ENCODE measurements around the gene MAP1A.
A peak's percentile ranks its signal among the peaks of the same experiment; 100 is the strongest.

The MAP1A gene

DNA sequence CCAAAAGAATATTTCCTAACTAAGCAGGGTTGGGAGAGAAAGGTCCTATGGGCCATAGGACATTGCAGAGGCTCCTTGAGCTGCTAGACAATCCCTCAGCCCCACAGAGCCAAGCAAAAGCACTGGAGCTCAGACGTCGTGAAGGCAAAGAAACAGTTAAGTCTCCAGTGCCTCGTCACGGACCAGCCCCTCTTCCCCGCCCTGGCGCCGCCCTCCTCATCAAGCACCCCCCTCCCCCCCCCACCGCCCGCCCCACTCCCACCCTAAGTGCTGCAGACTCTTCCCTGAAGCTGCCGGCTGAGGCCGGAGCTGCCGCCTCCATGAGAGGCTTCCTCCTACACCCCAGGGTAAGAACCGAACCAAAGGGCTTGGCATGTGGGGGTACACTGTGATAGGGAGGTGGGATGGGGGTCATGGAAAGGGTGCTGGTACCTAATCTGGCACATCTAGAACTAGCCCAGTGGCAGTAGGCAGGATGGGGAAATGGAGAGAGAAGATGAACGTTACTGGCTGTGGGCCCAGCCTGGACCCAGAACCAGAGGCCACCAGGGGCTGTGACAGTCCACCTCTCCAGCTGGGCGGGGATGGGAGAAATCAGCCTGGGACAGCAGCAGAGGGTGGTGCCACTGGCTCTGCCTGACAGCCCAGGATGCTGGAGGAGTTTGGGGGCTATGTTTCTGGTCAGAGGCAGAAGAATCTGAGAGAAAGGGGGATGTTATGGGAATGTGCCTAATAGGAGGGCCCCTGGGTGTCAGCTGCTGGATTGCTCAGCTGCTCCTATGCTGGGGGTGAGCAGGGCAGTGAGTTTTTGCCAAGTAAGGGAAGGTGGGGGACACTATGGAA lies at the start of gene MAP1A:
MAP1A (plus strand) TSS at position 255 of the 843 bp plus-strand sequence. CDS start 3,866 bp downstream, outside the sequence.
- peak; percentile 90 for DNase-seq

DNA sequence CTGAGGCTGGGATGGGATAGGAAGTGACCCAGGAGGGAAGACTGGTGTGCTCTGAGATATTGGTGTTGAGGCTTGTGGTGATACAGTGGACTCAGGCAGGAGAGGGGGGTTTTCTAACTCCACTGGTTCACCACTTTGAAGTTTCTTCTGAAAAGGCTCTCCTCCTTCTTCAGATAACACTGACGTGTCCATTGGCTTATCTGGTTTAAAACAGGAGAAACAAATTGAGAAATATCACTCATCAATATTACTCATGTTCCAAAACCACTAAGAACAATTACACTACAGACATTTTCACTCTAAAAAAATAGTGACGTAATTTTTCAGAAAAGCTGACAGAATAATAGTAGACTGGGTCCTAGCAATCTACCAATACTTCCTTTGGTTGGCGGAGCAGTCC lies 47.5 kb upstream of the MAP1A start:
- no peak for DNase-seq

DNA sequence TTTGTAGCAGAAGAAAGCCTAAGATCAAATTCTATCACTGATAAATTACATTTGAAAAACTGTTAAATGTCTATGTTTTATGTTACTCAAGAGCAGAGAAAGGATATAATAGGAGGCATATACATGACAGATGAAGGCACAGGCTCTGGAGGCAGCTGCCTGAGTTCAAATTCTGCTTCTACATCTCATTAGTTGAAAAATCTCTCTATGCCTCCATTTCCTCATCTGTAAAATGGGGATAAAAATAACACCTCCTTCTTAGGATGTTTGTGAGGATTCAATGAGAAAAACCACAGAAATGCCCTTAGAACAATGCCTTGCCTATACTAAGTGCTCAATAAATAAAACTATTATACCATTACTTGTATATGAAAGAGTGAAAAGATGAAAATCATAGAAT lies 45.4 kb upstream of the MAP1A start:
- DNase-seq = no peak

DNA sequence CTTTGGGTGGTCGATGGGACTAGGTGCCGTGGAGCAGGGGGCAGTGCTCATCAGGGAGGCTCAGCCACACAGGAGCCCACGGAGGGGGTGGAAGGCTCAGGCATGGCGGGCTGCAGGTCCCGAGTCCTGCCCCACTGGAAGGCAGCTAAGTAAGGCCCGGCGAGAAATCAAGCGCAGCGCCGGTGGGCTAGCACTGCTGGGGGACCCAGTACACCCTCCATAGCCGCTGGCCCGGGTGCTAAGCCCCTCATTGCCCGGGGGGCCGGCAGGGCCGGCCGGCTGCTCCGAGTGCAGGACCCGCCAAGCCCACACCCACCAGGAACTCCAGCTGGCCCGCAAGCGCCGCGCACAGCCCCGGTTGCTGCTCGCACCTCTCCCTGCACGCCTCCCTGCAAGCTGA lies 43.5 kb upstream of the MAP1A start:
- DNase-seq = no peak

DNA sequence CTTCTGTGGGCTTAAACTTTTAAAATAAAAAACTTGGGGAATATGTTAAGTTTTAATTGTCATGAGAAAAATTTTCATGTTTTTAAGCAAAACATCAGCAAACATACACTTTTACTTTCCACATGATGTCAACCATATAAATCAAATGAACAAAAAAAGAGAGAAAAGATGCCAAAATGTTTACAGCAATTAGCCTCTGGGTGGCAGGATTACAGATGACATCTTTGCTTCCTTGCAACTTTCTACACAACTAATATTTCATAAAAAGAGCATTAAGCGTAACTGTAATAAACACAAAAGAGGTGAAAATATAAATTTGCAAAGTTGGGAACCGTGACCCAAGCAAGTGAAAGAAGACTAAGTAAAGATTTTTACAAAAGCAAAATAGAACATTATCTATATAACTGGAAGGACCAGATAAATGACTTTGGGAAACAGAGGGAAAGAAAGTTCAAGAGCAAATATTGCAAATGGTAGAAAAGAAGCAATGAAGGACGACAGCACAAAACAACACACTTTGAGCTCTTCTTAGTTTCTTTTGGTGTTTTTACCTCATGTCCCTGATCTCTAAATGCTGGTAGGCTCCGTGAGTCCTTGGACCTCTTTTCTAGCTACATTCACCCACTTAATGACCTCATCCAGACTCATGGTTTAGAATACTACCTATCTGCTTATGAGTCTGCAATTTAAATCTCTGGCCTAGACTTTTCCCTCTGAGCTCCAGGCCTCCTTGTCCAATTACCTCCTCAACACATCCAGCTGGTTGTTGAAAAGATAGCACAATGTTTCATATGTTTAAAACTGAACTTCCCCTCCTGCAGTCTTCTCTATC lies 33.9 kb upstream of the MAP1A start:
- DNase-seq = peak; percentile 19

DNA sequence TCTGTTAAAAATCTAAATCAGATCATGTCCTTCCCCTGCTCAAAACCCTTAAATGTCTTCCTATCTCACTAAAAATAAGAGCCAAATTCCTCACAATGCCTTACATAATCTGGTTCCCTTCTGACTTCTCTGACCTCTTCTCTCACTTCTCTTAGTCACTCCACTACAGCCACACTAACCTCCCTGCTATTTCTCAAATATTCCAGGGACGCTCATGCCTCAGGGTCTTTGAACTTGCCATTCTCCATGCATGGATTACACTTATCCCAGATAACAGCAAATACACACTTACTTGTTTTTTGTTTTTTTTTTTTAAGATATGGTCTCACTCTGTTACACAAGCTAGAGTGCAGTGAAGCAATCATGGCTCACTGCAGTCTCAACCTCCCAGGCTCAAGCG lies 33.0 kb upstream of the MAP1A start:
- DNase-seq = no peak

DNA sequence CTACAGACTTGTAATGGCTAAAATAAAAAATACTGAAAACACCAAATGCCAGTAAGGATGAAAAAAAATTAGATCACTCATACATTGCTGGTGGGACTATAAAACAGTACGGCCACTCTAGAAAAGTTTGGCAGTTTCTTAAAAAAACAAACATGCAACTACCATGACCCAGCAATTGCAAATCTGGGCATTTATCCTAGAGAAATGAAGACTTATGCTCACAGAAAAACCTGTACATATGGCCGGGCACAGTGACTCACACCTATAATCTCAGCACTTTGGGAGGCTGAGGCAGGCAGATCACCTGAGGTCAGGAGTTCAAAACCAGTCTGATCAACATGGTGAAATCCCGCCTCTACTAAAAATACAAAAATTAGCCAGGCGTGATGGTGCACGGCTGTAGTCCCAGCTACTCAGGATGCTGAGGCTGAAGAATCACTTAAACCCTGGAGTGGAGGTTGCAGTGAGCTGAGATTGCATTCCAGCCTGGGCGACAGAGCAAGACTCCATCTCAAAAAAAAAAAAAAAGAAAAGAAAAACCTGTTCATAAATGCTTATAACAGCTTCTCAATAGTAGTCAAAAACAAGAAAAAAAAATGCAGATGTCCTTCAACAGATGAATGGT lies 30.0 kb upstream of the MAP1A start:
- no peak for DNase-seq

DNA sequence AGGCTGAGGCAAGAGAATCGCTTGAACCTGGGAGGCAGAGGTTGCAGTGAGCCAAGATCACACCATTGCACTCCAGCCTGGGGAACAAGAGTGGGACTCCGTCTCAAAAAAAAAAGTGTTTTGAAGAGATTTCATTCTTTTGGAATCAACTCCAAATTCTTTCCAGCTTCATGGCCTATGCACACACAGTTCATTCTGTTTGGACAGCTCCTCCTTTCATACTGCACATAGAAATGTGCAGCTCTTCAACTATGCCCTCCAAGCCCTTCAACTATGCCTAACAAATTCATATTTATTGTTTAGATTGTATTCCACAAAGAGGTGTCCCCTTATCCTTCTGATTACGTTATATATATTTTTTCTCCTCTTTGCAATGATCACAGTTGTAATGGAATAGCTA lies 28.6 kb upstream of the MAP1A start:
- DNase-seq = no peak

DNA sequence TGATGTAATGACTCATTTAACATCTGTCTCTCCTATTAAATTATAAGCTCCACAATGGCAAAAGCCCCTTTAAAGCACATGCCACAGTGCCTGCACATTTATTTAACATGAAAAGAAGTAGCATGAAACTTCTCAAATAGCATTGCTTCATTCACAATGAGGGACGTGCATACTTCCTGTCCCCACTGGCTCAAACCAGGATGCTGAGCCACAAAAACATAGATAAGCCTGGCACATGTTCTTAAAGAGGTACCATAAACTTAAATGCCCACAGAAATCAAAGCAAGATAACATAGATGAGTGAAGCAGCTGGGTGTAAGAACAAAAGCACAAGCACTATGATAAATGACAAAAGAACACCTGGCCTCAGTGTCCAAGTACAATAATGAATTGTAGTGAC lies 28.2 kb upstream of the MAP1A start:
- peak; percentile 32 for DNase-seq

DNA sequence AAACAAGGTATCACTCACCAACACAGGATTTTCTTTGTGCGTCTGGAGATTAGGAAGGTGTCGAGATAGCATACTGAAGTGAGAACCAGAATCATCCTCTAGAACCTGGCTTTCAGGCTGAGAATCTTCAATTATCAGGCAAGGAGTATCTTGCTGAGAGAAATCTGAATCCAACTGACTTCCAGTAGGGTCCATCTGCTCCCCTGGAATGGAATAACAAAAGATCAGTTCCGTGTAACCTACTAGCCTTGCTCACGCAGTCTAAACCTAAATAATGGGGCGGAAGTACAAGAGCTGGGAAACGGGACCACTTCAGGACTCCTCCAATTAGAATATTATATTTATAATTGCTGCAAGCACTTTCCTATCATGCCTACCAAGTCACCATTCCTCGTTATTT lies 25.1 kb upstream of the MAP1A start:
- DNase-seq = peak; percentile 64

DNA sequence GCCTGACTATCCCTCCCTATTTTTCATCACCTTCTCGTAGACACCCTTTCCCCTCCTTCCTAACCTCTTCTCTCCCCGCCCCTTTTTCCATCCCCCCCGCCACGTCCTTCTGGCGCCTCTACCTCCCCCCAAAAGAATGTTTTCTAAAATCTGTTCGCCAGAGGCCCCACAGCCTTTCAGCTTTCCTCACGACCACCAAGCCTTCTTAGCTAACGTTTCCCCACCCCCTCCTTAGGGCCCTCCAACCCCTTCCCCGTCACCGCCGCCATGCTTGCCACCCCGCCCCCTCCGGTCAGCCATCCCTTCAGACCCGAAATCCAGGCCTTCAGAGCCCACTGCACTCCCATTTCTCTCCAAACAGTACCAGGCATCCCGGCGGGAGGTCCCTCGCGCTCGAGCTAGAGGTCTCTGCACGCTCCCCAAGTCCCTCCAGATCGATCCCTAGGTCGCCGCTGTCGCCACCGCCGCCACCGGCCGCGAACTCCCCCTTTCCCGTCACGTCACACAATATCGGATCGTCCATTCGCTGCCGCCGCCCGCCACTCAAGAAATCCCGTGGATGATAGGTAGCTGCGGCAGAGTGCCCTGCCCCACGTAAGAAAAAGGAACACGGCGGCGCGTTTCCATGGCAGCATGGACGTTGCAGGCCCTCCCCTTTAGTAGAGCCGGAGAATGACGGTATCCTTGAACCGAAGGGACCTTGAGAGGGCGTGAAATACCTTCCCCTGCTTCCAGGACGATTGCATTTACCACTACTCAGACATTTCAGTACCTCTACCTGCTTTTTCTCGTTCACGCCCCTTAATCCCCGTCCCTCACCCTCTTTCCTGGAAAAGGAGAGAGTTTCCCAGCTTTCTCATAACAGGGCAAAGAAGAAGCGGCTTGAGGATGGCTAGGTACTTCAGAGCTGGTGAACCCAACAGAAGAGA lies 24.5 kb upstream of the MAP1A start, which contains the start of gene TP53BP1:
TP53BP1 (minus strand) TSS at position 484 of the 929 bp plus-strand sequence; CDS start at position 371, 113 bp downstream.
- peak; percentile 98 for DNase-seq

DNA sequence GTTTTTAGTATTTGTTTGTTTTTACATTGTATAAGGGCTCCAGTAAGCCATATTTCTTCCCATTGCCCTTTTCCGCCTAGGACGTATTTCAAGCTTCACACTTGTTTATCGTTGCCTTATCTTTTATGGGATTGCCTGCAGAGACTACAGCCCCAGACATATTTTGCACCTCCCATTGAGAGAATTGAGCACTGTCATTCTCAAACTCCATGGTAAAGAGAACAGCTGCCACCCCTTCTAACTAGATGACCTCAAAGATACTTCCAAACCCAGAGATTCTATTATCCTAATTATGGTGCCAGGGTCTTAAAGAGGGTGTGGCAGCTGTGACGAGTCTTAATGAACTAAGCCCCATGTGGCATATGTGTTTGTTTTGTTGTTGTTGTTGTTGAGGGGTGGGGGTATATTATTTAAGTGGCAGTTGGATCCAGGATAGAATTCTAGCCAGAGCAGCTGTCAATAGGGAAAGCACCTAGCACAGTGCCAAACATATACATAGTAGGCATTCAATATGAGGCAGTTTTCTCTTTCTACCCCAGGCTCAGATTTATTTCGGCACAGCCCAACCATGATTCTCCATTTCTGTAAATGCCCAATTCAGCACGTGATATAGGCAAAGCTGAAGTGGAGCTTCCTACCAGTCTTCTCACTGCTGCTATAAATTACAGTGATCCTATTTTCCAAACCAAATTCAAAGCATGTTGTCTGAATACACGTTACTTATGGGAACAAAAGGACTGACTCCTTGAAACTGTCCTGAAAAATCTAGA lies 23.5 kb upstream of the MAP1A start:
- peak; percentile 57 for DNase-seq

DNA sequence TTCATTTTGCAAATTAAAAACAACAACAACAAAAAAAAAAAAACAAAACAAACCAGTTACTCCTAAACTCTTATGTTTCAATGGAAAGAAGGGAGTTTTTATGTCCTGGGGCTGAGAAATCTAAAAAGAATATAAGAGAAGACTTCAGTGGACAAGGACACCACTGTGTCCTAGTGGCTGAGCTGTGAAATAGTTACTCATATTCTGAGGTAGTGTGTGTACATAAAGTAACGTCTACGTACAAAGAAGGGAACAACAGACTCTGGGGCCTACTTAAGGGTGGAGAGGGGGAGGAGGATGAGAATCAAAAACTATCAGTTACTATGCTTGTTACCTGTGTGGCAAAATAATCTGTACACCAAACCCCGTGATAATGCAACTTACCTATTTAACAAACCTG lies 18.4 kb upstream of the MAP1A start:
- no peak for DNase-seq

DNA sequence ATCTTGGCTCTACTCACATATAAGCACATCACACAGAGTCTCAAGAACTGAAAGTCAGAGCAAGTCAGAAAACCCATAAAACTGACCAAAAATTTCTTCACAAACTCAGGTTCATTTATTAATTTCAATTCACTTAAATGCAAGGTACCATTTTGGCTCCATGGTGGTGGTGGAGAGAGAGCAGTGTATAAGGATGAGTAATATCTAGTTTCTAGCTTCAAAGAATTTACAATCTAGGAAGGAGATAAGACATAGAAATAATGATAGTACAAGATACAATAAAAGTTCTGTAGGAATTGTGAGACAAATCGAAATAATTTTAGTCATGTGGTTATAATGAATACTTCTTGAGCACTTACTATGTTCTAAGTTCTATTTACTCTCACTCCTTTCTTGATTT lies 17.8 kb upstream of the MAP1A start:
- DNase-seq = no peak

DNA sequence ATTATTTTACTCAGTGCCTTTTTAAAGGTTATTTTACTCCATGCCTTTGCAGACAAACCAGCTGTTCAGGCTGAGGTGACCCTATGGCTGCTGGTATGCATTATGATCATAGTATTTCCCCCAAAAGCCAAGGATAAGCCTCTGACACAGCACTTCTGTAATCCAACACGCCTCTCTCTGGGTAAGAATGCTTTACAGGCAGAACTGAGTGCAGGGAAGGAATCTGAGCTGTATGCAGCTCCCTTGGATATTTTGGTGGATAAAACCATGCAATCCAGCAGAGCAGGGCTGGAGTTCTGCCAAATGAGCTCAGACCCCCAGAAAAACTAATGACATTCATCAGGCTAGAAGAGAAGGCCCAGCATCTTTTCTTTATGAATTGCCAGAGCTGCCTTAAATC lies 11.7 kb upstream of the MAP1A start:
- peak; percentile 23 for DNase-seq

DNA sequence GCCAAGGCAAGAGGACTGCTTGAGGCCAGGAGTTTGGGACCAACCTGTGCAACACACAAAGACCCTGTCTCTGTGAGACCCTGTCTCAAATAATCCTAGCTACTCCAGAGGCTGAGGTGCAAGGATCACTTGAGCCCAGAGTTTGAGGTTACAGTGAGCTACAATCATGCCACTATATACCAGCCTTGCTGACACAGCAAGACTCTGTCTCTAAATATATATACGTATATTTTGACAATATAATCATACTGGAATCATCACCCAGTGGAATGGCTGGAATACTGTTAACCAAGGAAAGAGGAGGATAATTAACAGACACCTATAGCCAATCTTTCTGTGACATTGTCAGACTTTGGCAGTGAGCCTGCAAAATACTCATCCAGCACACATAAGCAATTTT lies 9.0 kb upstream of the MAP1A start:
- DNase-seq = no peak

DNA sequence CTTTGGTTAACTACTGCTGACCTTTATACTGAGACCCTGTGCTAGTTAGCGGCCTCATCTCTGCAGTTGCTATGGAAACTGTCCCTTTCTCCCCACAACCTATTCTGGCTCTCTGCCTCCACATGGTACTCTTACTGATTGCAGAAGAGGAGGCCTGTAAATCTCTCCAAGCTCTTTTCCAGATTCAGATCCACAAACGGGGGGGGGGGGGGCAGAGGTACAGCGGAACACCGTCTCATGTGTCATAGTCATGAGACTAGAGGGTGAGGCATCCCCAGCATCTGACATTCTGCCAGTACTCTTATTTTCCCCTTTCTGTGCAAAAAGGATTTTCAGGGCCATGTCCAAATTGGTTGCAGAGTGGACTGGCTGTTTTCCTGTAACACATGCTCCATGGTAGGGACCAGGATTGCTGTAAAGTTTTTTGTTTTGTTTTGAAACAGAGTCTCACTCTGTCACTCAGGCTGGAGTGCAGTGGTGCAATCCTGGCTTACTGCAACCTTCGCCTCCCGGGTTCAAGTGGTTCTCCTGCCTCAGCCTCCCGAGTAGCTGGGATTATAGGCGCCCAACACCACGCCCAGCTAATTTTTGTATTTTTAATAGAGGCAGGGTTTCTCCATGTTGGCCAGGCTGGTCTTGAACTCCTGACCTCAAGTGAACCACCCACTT lies 8.3 kb upstream of the MAP1A start:
- peak; percentile 65 for DNase-seq

DNA sequence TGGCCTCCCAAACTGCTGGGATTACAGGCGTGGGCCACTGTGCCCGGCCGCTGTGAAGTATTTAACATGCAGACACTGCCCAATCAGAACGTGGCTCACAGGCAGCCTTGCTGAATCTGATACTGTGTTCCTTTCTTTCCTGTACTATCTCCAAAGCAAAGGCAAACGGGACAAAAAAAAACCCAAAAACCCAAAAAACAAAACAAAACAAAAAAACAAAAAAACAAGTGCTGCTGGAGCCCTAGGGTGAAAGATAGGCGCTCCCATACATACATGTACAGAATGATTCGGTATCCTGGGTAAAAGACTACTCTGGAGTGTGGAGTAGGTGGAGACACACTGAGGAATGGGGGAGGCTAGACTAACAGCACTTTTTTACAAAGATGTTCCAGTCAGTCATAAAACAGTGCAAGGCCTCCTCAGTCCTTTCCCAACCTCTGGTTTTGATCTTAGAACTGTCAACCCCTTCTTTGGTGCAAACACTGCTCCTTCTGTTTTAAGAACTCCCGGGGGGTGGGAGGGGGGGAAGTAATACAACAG lies 7.7 kb upstream of the MAP1A start:
- no peak for DNase-seq

DNA sequence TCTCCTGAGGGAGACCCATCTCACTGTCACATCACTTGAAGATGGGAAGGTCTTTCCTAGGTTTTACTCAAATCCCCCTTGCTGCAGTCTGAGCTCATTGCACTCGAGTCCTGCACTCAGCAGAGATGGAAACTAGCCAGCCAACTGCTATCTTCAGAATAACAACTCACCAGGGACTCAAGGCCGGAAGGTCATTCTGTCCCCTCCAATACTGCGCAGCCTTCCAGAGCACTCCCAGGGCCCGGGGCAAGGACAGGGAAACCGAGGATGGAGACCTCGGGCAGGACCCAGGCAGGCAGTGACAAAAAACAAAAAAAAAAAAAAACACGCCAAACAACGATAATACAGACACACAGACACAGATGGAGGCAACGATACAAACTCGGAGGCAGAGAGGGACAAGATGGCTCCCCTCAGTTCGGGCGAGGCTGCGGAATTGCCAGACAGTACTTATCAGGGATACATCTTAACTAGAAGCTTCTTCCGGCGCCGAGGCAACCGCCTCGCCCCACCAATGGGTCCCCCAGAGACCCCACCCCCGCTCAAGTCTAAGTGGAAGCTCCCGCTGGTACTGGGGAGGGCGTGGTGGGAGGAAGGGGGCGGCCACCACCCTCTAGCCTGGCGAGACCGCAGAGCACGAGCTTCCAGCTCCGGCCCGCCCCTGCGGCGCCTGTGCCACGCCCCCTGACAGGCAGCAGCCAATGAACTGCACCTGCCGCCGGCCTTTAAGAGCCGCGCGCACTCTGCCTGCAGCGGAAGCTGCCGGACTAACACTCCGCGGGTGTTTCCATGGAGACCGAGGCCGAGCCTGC lies 7.0 kb upstream of the MAP1A start:
- DNase-seq = peak; percentile 100

All from NCI-H69 (cell line).